ENCODE results near the gene OR2A2.

DNA sequence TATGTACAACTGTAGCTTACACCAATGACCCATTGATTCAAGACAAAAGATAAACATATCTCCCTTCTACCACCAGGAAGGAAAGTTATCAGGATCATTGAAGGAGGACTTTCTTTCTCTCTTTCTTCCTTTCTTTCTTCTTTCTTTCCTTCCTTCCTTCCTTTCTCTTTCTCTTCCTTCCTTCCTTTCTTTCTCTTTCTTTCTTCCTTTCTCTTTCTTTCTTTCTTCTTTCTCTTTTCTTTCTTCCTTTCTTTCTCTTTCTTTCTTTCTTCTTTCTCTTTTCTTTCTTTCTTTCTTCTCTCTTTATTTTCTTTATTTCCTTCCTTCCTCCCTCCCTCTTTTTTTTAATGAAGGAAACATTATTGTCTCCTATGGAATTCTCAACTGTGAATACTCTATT lies 10.6 kb upstream of the OR2A2 start:
- TF ChIP-seq, protein P1, sequence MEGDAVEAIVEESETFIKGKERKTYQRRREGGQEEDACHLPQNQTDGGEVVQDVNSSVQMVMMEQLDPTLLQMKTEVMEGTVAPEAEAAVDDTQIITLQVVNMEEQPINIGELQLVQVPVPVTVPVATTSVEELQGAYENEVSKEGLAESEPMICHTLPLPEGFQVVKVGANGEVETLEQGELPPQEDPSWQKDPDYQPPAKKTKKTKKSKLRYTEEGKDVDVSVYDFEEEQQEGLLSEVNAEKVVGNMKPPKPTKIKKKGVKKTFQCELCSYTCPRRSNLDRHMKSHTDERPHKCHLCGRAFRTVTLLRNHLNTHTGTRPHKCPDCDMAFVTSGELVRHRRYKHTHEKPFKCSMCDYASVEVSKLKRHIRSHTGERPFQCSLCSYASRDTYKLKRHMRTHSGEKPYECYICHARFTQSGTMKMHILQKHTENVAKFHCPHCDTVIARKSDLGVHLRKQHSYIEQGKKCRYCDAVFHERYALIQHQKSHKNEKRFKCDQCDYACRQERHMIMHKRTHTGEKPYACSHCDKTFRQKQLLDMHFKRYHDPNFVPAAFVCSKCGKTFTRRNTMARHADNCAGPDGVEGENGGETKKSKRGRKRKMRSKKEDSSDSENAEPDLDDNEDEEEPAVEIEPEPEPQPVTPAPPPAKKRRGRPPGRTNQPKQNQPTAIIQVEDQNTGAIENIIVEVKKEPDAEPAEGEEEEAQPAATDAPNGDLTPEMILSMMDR (IDR thresholded peaks at IDR 0.05) = no peak
- TF ChIP-seq POLR2A (IDR thresholded peaks at IDR 0.05) (no peak), POLR2AphosphoS5 (IDR thresholded peaks at IDR 0.05) (no peak)
